IPS-20b (cell line): ENCODE results near the gene NAXD.

Source experiments
- H3K27ac ChIP-seq: one replicate; pipeline ENCODE4 v1.5.1; 2013; ENCODE audit warnings: low read length
- H3K27me3 ChIP-seq: 2 replicates; pipeline ENCODE4 v1.6.1; 2013; ENCODE audit warnings: mild to moderate bottlenecking, low read length, inconsistent platforms; ENCODE audit not compliant: insufficient read depth
- H3K36me3 ChIP-seq: 2 replicates; pipeline ENCODE4 v1.6.1; 2013; ENCODE audit warnings: low read depth, mild to moderate bottlenecking, inconsistent platforms, low read length, moderate library complexity; ENCODE audit not compliant: insufficient read depth
- H3K4me1 ChIP-seq: 2 replicates; pipeline ENCODE4 v1.6.1; 2013; ENCODE audit warnings: mild to moderate bottlenecking, control low read depth, inconsistent platforms, low read length, moderate library complexity; ENCODE audit not compliant: insufficient read depth
- H3K4me3 ChIP-seq: 2 replicates; pipeline ENCODE4 v1.5.1; 2013; ENCODE audit warnings: mild to moderate bottlenecking, low read length, inconsistent platforms
- H3K9ac ChIP-seq: 2 replicates; pipeline ENCODE4 v1.6.1; 2013; ENCODE audit warnings: low read depth, mild to moderate bottlenecking, inconsistent platforms, low read length, moderate library complexity
- H3K9me3 ChIP-seq: 2 replicates; pipeline ENCODE4 v1.6.1; 2013; ENCODE audit warnings: mild to moderate bottlenecking, low read depth, low read length, inconsistent platforms; ENCODE audit not compliant: insufficient read depth

The NAXD gene

GRCh38 chr13:110578363-110578762, 37.0 kb upstream of the NAXD start:
- Histone ChIP-seq H3K36me3 (no peaks in the 10 kb centered on the region), H3K27ac (no peak overlapping the region), H3K27me3 (no peaks in the 10 kb centered on the region), H3K4me3 (no peak overlapping the region), H3K4me1 (peaks cover 9% of the 10 kb centered on the region; the same call in 1 of the 2 replicates), H3K9ac (no peak overlapping the region), H3K9me3 (no peaks in the 10 kb centered on the region)

DNA sequence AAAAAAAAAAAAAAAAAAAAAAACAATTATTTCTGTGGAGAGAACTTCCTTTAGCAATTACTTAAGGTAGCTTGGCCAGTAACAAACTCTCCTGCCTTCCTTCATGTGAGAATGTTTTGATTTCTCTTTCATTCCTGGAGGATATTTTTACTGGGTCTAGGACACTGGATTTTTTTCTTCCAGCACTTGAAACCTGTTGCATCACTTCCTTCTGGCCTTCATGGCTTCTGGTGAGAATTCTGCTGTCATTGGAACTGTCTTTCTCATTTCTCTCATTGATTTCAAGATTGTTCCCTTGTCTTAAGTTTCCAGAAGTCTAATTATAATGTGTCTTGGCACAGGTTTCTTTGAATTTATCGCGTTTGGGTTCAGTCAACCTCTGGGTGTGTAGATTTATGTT, 34.5 kb upstream of the NAXD start:
- H3K4me1 ChIP-seq: peaks cover 2% of the 10 kb centered on the region; the same call in 1 of the 2 replicates
- no peaks in the 10 kb centered on the region for H3K9me3 ChIP-seq
- no peak overlapping the region for H3K9ac ChIP-seq
- H3K36me3 ChIP-seq: no peaks in the 10 kb centered on the region
- no peaks in the 10 kb centered on the region for H3K27me3 ChIP-seq
- H3K4me3 ChIP-seq: no peak overlapping the region
- H3K27ac ChIP-seq: no peak overlapping the region

- Histone ChIP-seq H3K9me3 (no peaks in the 10 kb centered on the region), H3K4me3 (no peak overlapping the region), H3K27me3 (no peaks in the 10 kb centered on the region), H3K4me1 (no peaks in the 10 kb centered on the region), H3K27ac (no peak overlapping the region), H3K36me3 (no peaks in the 10 kb centered on the region), H3K9ac (no peak overlapping the region)
Observed at GRCh38 chr13:110581506-110582185, 33.7 kb upstream of the NAXD start.

- Histone ChIP-seq H3K36me3 (no peaks in the 10 kb centered on the region), H3K9me3 (no peaks in the 10 kb centered on the region), H3K27ac (no peak overlapping the region), H3K9ac (no peak overlapping the region), H3K27me3 (no peaks in the 10 kb centered on the region), H3K4me1 (no peaks in the 10 kb centered on the region), H3K4me3 (no peak overlapping the region)
Observed at GRCh38 chr13:110582421-110582954, 32.9 kb upstream of the NAXD start.

GRCh38 chr13:110583178-110583865, 32.0 kb upstream of the NAXD start:
- H3K27me3 ChIP-seq: no peaks in the 10 kb centered on the region
- no peak overlapping the region for H3K27ac ChIP-seq
- H3K36me3 ChIP-seq: no peaks in the 10 kb centered on the region
- no peaks in the 10 kb centered on the region for H3K9me3 ChIP-seq
- H3K4me3 ChIP-seq: no peak overlapping the region
- no peak overlapping the region for H3K9ac ChIP-seq
- no peaks in the 10 kb centered on the region for H3K4me1 ChIP-seq

- Histone ChIP-seq H3K4me1 (no peaks in the 10 kb centered on the region; the same call in 1 of the 2 replicates), H3K27ac (no peak overlapping the region), H3K4me3 (no peak overlapping the region), H3K9me3 (no peaks in the 10 kb centered on the region), H3K27me3 (no peaks in the 10 kb centered on the region), H3K36me3 (no peaks in the 10 kb centered on the region), H3K9ac (no peak overlapping the region)
Observed at GRCh38 chr13:110589793-110590390, 25.5 kb upstream of the NAXD start.

GRCh38 chr13:110590577-110590976, 24.8 kb upstream of the NAXD start:
- Histone ChIP-seq H3K4me3 (no peak overlapping the region), H3K27ac (no peak overlapping the region), H3K9ac (no peak overlapping the region), H3K36me3 (no peaks in the 10 kb centered on the region), H3K9me3 (no peaks in the 10 kb centered on the region), H3K27me3 (no peaks in the 10 kb centered on the region), H3K4me1 (no peaks in the 10 kb centered on the region; the same call in 1 of the 2 replicates)

GRCh38 chr13:110592665-110593064, 22.7 kb upstream of the NAXD start:
- Histone ChIP-seq H3K9ac (no peak overlapping the region), H3K4me1 (no peaks in the 10 kb centered on the region; the same call in 1 of the 2 replicates), H3K4me3 (no peak overlapping the region), H3K36me3 (no peaks in the 10 kb centered on the region), H3K9me3 (no peaks in the 10 kb centered on the region), H3K27me3 (no peaks in the 10 kb centered on the region), H3K27ac (no peak overlapping the region)

DNA sequence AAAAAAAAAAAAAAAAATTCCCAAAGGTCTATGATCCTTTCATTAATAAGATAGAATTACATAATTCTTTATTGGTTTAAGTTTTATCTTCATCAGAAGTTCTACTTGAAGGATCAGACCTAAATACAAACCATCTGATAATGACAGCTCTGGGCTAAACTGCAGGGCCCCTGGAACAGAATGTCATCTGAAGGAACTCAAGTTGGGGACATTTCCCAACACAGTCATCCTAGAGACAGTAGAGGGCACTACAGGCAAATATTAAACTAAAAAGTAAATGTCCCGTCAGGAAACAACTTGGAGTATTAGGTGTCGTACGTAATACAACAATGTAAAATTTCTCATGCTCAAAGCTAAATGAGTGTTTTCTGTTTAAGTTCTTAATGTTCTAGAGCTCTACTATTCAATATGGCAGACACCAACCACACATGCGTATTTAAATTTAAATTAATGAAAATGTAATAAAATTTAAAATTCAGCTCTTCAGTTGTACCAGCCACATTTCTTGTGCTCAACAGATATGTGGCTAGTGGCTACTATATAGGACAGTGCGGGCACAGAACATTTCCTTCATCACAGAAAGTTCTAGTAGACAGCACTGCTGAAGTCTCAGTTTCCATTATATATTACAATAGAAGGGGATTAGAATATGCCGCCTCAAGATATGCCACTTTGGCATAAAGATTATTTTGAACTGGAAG, 21.8 kb upstream of the NAXD start:
- no peaks in the 10 kb centered on the region; the same call in 1 of the 2 replicates for H3K4me1 ChIP-seq
- no peak overlapping the region for H3K27ac ChIP-seq
- no peak overlapping the region for H3K9ac ChIP-seq
- no peaks in the 10 kb centered on the region for H3K9me3 ChIP-seq
- H3K4me3 ChIP-seq: no peak overlapping the region
- H3K36me3 ChIP-seq: no peaks in the 10 kb centered on the region
- no peaks in the 10 kb centered on the region for H3K27me3 ChIP-seq

DNA sequence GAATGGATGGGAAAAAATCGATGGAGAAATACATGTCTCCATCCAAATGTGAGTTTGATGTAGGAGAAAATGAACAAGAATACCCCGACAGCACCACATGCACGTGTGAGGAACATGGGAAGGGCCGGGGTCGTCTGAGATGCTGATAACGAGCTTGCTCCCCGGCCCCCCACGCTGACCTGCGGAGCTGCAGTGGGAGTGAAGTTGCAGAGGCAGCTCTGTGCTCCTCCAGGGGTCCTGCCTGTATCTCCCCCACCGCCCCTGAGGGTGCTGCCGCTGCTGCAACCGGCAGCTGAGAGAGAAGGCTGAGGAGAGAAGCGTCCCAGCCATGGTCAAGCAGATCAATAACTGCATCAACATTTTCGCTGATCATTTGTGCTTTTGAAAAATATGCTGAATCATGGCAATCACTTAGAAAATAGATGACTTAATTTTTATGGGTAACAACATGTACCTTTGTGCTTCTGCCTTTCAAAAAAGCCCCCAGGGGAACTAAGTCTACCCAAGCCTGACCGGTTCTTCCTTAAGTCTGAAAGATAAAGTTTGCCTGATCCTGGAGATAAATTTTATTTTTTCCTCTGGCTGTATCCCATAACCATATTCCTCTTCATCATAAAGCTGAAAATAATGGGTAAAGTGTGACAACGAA, 18.2 kb upstream of the NAXD start:
- H3K27me3 ChIP-seq: no peaks in the 10 kb centered on the region
- no peaks in the 10 kb centered on the region for H3K4me1 ChIP-seq
- no peaks in the 10 kb centered on the region for H3K36me3 ChIP-seq
- no peak overlapping the region for H3K4me3 ChIP-seq
- H3K9me3 ChIP-seq: no peaks in the 10 kb centered on the region
- no peak overlapping the region for H3K9ac ChIP-seq
- no peak overlapping the region for H3K27ac ChIP-seq

GRCh38 chr13:110600261-110600819, 15.0 kb upstream of the NAXD start:
- no peaks in the 10 kb centered on the region for H3K36me3 ChIP-seq
- H3K4me3 ChIP-seq: no peak overlapping the region
- no peaks in the 10 kb centered on the region for H3K9me3 ChIP-seq
- H3K27ac ChIP-seq: no peak overlapping the region
- H3K27me3 ChIP-seq: no peaks in the 10 kb centered on the region
- H3K4me1 ChIP-seq: no peaks in the 10 kb centered on the region
- H3K9ac ChIP-seq: no peak overlapping the region
